ENCODE measurements around the gene KLK1. TPM values are rescaled to one million over a fixed set of nuclear protein-coding genes. Genes with fewer than 3 reads are reported as not detected.
A peak's percentile ranks its signal among the peaks of the same experiment; 100 is the strongest.

The KLK1 gene
- total and polyA plus RNA-seq, 4 donors = 0.25 to 0.92 (median 0.83) TPM; not detected in 1

GRCh38 chr19:50780753-50781435 lies 42.7 kb downstream of the KLK1 start:
- Histone ChIP-seq H3K27ac (ENCODE audit: low read depth in 1 of 2, low read length in 1 of 2) (no peak overlapping the region), H3K9ac (ENCODE audit: insufficient read depth in 1 of 2, low read length in 2 of 2) (no peak overlapping the region), H3K36me3 (ENCODE audit: control insufficient read depth in 4 of 4, insufficient read depth in 4 of 4, low read length in 4 of 4) (no peaks in the 10 kb centered on the region), H3K9me3 (ENCODE audit: control insufficient read depth in 4 of 4, insufficient read depth in 3 of 4, low read length in 3 of 4) (peaks cover 0 to 2% (median 0%) of the 10 kb centered on the region in 4 donors), H3K27me3 (ENCODE audit: control insufficient read depth in 3 of 3, insufficient read depth in 3 of 3, low read length in 2 of 3) (peaks cover 0 to 41% (median 36%) of the 10 kb centered on the region in 3 donors), H3K4me1 (ENCODE audit: control insufficient read depth in 5 of 5, insufficient read depth in 5 of 5, low read length in 5 of 5) (no peaks in the 10 kb centered on the region), H3K4me3 (no peak overlapping the region)
- no peak for ATAC-seq (ENCODE audit: insufficient read depth, low FRiP score)
- WGBS, 2 donors = 43 to 66% methylated on average over 16 of the region's 16 CpGs
- DNase-seq = peak; percentile 39 to 62 (median 39)
- no peak for TF ChIP-seq CTCF (IDR thresholded peaks at IDR 0.05; ENCODE audit: control extremely low read depth, extremely low read depth)

GRCh38 chr19:50779504-50780457 lies 43.8 kb downstream of the KLK1 start:
- no peak overlapping the region for H3K9ac ChIP-seq (ENCODE audit: insufficient read depth in 1 of 2, low read length in 2 of 2)
- H3K4me3 ChIP-seq = no peak overlapping the region
- peaks cover 0 to 2% (median 0%) of the 10 kb centered on the region in 4 donors for H3K9me3 ChIP-seq (ENCODE audit: control insufficient read depth in 4 of 4, insufficient read depth in 3 of 4, low read length in 3 of 4)
- peaks cover 0 to 41% (median 36%) of the 10 kb centered on the region in 3 donors for H3K27me3 ChIP-seq (ENCODE audit: control insufficient read depth in 3 of 3, insufficient read depth in 3 of 3, low read length in 2 of 3)
- DNase-seq = no peak
- H3K36me3 ChIP-seq (ENCODE audit: control insufficient read depth in 4 of 4, insufficient read depth in 4 of 4, low read length in 4 of 4) = no peaks in the 10 kb centered on the region
- WGBS, 2 donors = 42 to 44% methylated on average over 25 of the region's 25 CpGs
- TF ChIP-seq CTCF (IDR thresholded peaks at IDR 0.05; ENCODE audit: control extremely low read depth, extremely low read depth) = no peak
- no peak overlapping the region for H3K27ac ChIP-seq (ENCODE audit: low read depth in 1 of 2, low read length in 1 of 2)
- no peaks in the 10 kb centered on the region for H3K4me1 ChIP-seq (ENCODE audit: control insufficient read depth in 5 of 5, insufficient read depth in 5 of 5, low read length in 5 of 5)
- ATAC-seq (ENCODE audit: insufficient read depth, low FRiP score) = no peak

- H3K36me3 ChIP-seq (ENCODE audit: control insufficient read depth in 4 of 4, insufficient read depth in 4 of 4, low read length in 4 of 4) = no peaks in the 10 kb centered on the region
- DNase-seq (no peak), ATAC-seq (ENCODE audit: insufficient read depth, low FRiP score) (no peak)
- no peak overlapping the region for H3K4me3 ChIP-seq
- H3K9me3 ChIP-seq (ENCODE audit: control insufficient read depth in 4 of 4, insufficient read depth in 3 of 4, low read length in 3 of 4) = peaks cover 0 to 2% (median 0%) of the 10 kb centered on the region in 4 donors
- H3K4me1 ChIP-seq (ENCODE audit: control insufficient read depth in 5 of 5, insufficient read depth in 5 of 5, low read length in 5 of 5) = no peaks in the 10 kb centered on the region
- peaks cover 0 to 41% (median 36%) of the 10 kb centered on the region in 3 donors for H3K27me3 ChIP-seq (ENCODE audit: control insufficient read depth in 3 of 3, insufficient read depth in 3 of 3, low read length in 2 of 3)
- 54 to 57% methylated on average over 7 of the region's 7 CpGs for whole genome bisulfite sequencing, 2 donors
- TF ChIP-seq CTCF (IDR thresholded peaks at IDR 0.05; ENCODE audit: control extremely low read depth, extremely low read depth) = no peak
- no peak overlapping the region for H3K27ac ChIP-seq (ENCODE audit: low read depth in 1 of 2, low read length in 1 of 2)
- H3K9ac ChIP-seq (ENCODE audit: insufficient read depth in 1 of 2, low read length in 2 of 2) = no peak overlapping the region
Measured at GRCh38 chr19:50778906-50779430, 44.6 kb downstream of the KLK1 start.

All from lung (tissue), 12 donors.